GM12872 (cell line): ENCODE data around the gene RNF121.

Experiments
- TF ChIP-seq, protein P1 (sequence below): IDR thresholded peaks from 3 replicates; pipeline ENCODE4 v1.5.1; 2011; ENCODE audit warnings: low read depth, mild to moderate bottlenecking, low read length, moderate library complexity; ENCODE audit not compliant: insufficient read depth

Gene RNF121

DNA sequence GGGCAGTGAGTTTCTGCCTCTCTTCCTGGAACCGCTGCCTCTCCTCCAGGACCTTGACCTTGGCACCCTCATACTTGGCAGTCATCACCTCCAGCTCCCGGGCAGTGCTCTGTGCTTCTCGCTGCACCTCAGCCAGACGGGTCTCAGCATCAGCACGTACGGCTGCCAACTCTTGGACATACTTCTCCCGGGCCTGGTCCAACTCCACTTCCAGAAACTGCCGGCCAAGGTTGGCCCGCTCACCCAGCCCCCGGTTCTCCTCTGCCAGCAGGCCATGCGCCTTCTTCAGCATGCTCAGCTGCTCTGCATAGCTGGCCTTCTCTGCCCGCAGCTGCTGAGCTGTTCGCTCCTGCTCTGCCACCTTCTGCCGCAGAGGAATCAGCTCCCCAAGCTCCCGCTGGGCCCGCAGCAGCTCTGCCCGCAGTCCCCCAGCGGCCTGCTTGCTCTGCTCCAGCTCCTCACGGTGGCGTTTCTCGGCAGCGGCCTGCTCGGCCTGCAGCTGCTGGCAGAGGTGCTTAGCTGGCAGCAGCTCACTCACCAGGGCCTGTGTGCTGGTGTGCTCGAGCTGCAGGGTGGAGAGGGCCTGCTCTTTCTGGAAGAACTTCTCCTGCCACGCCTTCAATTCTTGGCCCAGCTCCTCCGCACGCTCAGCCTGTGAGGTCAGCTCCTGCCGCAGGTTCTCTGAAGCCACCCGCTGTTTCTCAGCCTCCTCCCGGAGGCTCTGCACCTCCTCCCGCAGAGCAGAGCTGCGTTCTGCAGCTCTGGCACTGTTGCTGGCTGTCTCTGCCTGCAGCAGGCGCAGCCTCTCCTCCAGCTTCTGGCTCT is 84.3 kb downstream of the RNF121 start:
- TF ChIP-seq, protein P1, sequence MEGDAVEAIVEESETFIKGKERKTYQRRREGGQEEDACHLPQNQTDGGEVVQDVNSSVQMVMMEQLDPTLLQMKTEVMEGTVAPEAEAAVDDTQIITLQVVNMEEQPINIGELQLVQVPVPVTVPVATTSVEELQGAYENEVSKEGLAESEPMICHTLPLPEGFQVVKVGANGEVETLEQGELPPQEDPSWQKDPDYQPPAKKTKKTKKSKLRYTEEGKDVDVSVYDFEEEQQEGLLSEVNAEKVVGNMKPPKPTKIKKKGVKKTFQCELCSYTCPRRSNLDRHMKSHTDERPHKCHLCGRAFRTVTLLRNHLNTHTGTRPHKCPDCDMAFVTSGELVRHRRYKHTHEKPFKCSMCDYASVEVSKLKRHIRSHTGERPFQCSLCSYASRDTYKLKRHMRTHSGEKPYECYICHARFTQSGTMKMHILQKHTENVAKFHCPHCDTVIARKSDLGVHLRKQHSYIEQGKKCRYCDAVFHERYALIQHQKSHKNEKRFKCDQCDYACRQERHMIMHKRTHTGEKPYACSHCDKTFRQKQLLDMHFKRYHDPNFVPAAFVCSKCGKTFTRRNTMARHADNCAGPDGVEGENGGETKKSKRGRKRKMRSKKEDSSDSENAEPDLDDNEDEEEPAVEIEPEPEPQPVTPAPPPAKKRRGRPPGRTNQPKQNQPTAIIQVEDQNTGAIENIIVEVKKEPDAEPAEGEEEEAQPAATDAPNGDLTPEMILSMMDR = no peak

DNA sequence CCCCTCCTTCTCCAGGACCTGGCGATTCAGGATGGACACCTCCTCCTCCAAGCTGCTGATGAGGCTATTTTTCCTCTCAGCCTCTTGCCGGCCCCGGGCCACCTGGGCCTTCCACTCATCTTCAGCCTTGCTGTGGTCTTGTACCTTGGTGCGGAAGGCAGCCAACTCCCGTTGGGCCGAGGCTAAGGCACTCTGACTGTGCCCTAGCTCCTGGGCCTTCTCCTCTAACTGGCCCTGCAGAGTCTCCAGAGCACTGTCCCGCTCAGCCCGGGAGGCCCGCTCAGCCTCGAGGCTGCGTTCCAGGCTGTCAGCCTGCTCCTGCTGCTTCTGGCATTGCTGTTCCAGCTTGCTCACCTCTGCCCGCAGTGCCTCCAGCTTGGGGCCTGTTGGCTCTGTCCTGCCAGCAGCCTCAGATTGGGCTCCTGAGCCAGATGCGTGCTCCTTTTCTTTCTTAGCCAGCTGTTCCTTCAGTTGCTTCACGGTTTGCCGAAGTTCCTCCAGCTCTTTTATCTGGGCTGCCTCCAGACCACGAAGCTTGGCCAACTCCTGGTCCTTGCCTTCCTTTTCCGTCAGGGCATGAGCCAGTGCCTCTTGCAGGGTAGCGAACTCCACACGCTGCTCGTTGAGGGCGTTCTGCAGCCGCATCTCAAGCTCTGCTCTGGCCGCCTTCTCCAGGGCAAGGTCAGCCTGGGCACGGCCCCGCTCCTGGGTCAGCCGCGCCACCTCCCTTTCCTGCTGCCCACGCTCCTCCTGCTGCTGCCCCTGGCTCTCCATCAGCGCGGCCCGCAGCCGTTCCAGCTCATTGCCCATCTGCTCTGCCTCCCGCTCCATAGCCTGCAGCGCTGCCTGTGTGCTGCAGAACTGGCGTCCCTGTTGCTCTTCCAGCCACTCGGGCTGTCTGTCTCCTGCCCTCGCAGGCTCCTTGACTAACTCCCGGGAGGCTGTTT is 85.2 kb downstream of the RNF121 start:
- TF ChIP-seq, protein P1 = no peak

DNA sequence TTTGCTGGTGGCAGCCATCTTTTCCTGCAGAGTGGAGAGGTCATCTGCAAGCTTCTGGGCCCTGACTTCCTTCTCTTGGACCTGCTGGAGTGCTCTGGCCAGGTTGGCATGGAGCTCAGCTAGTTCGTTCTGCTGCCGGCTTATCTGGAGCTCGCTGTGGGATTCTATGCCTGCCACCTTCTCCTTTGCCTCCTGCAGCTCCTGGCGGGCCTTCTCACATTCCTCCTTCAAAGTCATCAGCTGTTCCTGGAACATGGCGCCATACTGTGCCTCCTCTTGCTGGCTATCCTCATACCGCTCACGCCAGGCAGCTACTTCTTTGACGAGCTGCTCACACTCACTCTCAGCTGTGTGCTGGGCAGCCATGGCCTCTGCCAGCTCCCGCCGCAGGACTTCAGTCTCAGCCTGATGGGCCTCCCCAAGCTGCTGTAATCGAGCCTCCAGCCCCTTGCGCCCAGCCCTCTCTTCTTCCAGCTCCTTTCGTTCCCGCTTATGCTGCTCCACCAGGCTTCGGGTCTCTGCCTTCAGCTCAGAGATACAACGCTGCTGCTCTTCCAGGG is 86.0 kb downstream of the RNF121 start:
- TF ChIP-seq, protein P1 = no peak

DNA sequence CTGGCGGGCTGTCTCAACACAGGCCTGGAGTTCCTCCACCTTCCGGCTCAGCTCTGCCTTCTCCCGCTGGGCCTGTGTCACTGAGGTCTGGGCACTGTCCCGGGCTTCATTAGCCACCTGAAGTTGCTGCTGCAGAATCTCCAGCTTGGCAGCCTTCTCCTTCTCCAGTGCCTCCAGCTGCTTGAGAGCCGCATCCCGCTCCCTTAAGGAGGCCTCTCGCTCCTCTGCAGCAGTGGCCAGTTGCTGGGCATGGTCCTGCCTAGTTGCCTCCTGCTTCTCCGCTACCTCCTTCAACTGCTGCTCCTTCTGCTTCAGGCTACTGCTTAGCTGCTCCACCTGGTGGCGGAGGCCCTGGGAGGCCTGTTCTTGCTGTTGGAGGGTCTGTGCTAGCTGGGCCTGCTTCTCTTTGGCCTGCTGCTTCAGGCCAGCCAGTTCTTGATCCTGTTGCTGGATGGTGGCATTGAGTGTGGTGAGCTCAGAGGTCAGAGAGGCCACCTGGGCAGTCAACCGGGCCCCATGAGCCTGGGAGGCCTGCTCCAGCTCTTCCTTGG is 86.7 kb downstream of the RNF121 start:
- TF ChIP-seq, protein P1 = peak; percentile 48

DNA sequence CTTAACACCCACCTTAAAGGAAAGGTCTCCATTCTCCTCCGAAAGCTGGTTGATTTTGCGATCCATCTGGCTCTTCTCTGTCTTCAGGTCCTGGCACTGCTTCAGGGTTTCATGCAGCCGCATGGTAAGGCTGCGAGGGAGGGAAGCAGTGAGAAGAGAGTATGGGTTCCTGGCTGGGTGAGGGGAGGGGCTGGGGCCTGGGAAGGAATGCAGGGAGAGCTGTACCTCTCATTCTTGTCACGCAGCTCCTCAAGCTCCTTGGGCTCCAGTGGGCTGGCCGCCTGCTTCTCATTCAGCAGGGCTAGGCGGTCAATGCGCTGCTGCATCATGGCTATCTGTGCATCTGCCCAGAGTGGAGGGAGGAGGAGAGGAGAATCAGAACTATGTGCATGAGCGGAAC is 89.3 kb downstream of the RNF121 start:
- TF ChIP-seq, protein P1 = no peak

DNA sequence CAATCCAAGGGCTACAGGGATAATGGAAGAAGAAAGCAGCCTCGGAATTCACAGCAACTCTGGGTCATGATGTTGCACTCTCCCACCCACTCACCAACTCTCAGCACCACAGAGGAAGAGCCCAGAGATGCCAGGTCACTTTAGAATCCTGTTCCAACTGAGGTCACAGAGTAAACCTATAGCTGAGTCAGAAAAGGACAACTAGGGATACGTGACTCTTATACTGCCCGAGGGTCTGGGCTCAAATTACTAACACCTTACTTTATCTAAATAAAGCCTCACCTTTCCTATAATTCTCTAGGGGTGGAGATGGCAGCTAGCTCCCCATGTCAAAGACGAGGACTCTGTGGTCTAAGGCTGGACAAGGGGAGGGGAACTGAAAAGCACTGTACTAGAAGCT is 94.5 kb downstream of the RNF121 start:
- TF ChIP-seq, protein P1 = no peak

DNA sequence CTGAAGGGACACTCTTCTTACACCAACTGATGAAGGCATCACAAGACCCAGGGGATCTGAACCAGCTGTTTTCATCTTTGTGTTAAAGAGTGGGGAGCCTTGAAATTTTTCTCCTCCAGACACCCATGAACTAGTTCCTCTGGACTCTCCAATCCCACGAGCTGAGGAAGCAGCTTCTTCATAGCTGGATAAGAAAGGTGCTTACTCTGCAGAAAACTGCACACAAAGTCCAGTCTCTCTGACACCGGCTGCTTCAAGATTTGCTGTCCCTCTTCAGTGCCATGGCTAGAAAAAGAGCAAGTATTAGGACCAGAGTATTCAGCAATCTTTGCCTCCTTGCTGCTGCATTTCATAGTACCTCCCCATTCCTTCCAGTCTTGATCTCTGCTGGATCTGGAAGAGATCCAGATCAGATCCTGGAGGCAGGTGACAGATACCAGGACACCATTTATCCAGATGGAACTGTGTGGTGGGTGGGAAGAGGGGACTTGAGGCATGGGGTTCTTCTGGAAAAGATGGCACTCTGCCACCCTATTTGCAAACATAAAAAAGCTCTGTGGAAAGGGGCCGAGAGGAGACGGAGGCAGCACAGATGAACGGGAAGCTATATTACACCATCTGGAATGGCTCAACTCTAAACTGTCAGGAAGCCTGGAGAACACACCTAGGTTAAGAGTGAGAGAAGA is 95.4 kb downstream of the RNF121 start:
- TF ChIP-seq, protein P1 = no peak
